Immature natural killer cell (primary cell): ENCODE measurements around the gene SYNJ2. TPM values are rescaled to one million over a fixed set of nuclear protein-coding genes. Genes with fewer than 3 reads are reported as not detected.

Experiments
- DNase-seq, 3 donors: peaks; one replicate each; pipeline ENCODE4 v3.0.0; 2022; ENCODE audit warnings: mixed read lengths in 1 of 3
- H3K27ac Mint-ChIP-seq, 6 donors: one replicate each; pipeline ENCODE4 v1.8.0; 2020; ENCODE audit warnings: mixed read lengths in 6 of 6, mild to moderate bottlenecking in 5 of 6, inconsistent platforms in 4 of 6, moderate library complexity in 3 of 6
- H3K27me3 Mint-ChIP-seq, 3 donors: one replicate each; pipeline ENCODE4 v1.8.0; 2020 to 2021; ENCODE audit warnings: low read depth in 3 of 3, mild to moderate bottlenecking in 3 of 3, mixed read lengths in 3 of 3, moderate library complexity in 3 of 3, inconsistent platforms in 1 of 3
- H3K36me3 Mint-ChIP-seq, 3 donors: one replicate each; pipeline ENCODE4 v1.8.0; 2020; ENCODE audit warnings: mixed read lengths in 3 of 3, inconsistent platforms in 2 of 3, mild to moderate bottlenecking in 2 of 3
- H3K4me1 Mint-ChIP-seq, 2 donors: one replicate each; pipeline ENCODE4 v1.8.0; 2020; ENCODE audit warnings: inconsistent platforms in 2 of 2, mild to moderate bottlenecking in 2 of 2, mixed read lengths in 2 of 2, moderate library complexity in 1 of 2
- H3K4me3 Mint-ChIP-seq, 5 donors: one replicate each; pipeline ENCODE4 v1.8.0; 2020; ENCODE audit warnings: mild to moderate bottlenecking in 5 of 5, mixed read lengths in 5 of 5, inconsistent platforms in 3 of 5, moderate library complexity in 3 of 5
- H3K9me3 Mint-ChIP-seq, 6 donors: one replicate each; pipeline ENCODE4 v1.8.0; 2020; ENCODE audit warnings: mild to moderate bottlenecking in 6 of 6, mixed read lengths in 6 of 6, inconsistent platforms in 4 of 6, moderate library complexity in 3 of 6
- polyA plus RNA-seq, 3 donors: library from polyadenylated mRNA; unstranded; fragments of 300-500 nt; fragmentation: Illumina TruSeq; gene quantifications; one replicate each; pipeline ENCODE4 v1.2.3, GENCODE V29; 2021

SYNJ2 gene
- polyA plus RNA-seq, 3 donors from 2014 or later, result 8.7 to 22.0 (median 12.5) TPM

DNA sequence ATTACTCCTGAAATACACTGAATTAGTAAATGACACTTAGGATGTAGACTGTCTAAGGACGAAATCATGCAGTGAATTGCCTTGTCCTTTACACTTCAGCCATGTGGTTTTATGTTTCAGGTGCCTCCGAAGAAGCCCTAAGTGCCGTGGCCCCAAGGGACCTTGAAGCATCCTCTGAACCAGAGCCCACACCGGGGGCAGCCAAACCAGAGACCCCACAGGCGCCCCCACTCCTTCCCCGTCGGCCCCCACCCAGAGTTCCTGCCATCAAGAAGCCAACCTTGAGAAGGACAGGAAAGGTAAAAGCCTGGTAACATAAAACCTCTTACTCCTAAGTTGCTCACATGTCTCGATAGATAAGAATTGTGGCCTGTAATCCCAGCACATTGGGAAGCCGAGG is 111.1 kb downstream of the SYNJ2 start:
- Mint-ChIP-seq H3K27ac (no peak overlapping the region), H3K36me3 (peaks cover 15 to 64% (median 45%) of the 10 kb centered on the region in 3 donors), H3K27me3 (peaks cover 0 to 1% (median 0%) of the 10 kb centered on the region in 3 donors), H3K4me1 (no peaks in the 10 kb centered on the region), H3K4me3 (no peak overlapping the region), H3K9me3 (peaks cover 0 to 1% (median 0%) of the 10 kb centered on the region in 6 donors)
- no peak for DNase-seq

- H3K27me3 Mint-ChIP-seq, result no peaks in the 10 kb centered on the region
- no peak overlapping the region for H3K4me3 Mint-ChIP-seq
- H3K4me1 Mint-ChIP-seq, result no peaks in the 10 kb centered on the region
- DNase-seq, result no peak
- peaks cover 0 to 1% (median 0%) of the 10 kb centered on the region in 6 donors for H3K9me3 Mint-ChIP-seq
- H3K36me3 Mint-ChIP-seq, result peaks cover 9 to 47% (median 31%) of the 10 kb centered on the region in 3 donors
- H3K27ac Mint-ChIP-seq, result no peak overlapping the region
Observed at GRCh38 chr6:158095031-158095430, 113.4 kb downstream of the SYNJ2 start.

GRCh38 chr6:158095671-158096070 is 114.0 kb downstream of the SYNJ2 start:
- no peaks in the 10 kb centered on the region for H3K4me1 Mint-ChIP-seq
- peaks cover 9 to 46% (median 29%) of the 10 kb centered on the region in 3 donors for H3K36me3 Mint-ChIP-seq
- no peak for DNase-seq
- no peak overlapping the region for H3K27ac Mint-ChIP-seq
- peaks cover 0 to 1% (median 0%) of the 10 kb centered on the region in 6 donors for H3K9me3 Mint-ChIP-seq
- H3K4me3 Mint-ChIP-seq, result no peak overlapping the region
- H3K27me3 Mint-ChIP-seq, result no peaks in the 10 kb centered on the region

- no peaks in the 10 kb centered on the region for H3K9me3 Mint-ChIP-seq
- no peaks in the 10 kb centered on the region for H3K27me3 Mint-ChIP-seq
- no peak overlapping the region for H3K27ac Mint-ChIP-seq
- DNase-seq, result no peak
- no peaks in the 10 kb centered on the region for H3K4me1 Mint-ChIP-seq
- peaks cover 0 to 11% (median 9%) of the 10 kb centered on the region in 3 donors for H3K36me3 Mint-ChIP-seq
- no peak overlapping the region for H3K4me3 Mint-ChIP-seq
Observed at GRCh38 chr6:158103228-158103627, 121.6 kb downstream of the SYNJ2 start.

DNA sequence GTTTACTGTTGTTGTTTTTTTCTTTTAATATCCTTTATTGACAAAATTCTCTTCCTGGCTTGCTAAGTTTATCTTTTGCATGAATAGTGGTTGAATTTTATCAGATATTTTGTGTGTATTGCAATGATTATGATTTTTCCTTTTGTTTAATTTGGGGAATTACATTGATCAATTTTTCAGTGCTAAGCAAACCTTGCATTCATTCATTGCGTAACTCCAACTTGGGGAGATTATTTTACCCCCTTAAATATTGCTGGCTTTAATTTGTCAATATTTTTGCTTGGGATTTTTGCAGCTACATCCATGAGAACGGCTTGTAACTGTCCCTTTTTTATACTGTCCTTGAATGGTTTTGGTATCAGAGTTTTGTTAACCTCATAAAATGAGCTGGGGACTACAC is 123.0 kb downstream of the SYNJ2 start:
- no peak for DNase-seq
- no peak overlapping the region for H3K27ac Mint-ChIP-seq
- no peak overlapping the region for H3K4me3 Mint-ChIP-seq

GRCh38 chr6:158109748-158110147 is 128.1 kb downstream of the SYNJ2 start:
- H3K27me3 Mint-ChIP-seq, result no peaks in the 10 kb centered on the region
- H3K4me3 Mint-ChIP-seq, result no peak overlapping the region
- no peaks in the 10 kb centered on the region for H3K9me3 Mint-ChIP-seq
- H3K4me1 Mint-ChIP-seq, result no peaks in the 10 kb centered on the region
- no peak overlapping the region for H3K27ac Mint-ChIP-seq
- no peak for DNase-seq
- peaks cover 18 to 31% (median 21%) of the 10 kb centered on the region in 3 donors for H3K36me3 Mint-ChIP-seq

More for the DNA sequence above, 123.0 kb downstream of the SYNJ2 start:
- peaks cover 5 to 19% (median 14%) of the 10 kb centered on the region in 3 donors for H3K36me3 Mint-ChIP-seq
- no peaks in the 10 kb centered on the region for H3K4me1 Mint-ChIP-seq
- no peaks in the 10 kb centered on the region for H3K9me3 Mint-ChIP-seq
- no peaks in the 10 kb centered on the region for H3K27me3 Mint-ChIP-seq

- H3K27ac Mint-ChIP-seq, result no peak overlapping the region
- no peaks in the 10 kb centered on the region for H3K4me1 Mint-ChIP-seq
- no peak overlapping the region for H3K4me3 Mint-ChIP-seq
- H3K36me3 Mint-ChIP-seq, result peaks cover 21 to 42% (median 25%) of the 10 kb centered on the region in 3 donors
- no peak for DNase-seq
- H3K9me3 Mint-ChIP-seq, result no peaks in the 10 kb centered on the region
- no peaks in the 10 kb centered on the region for H3K27me3 Mint-ChIP-seq
Observed at GRCh38 chr6:158110986-158111385, 129.3 kb downstream of the SYNJ2 start.

DNA sequence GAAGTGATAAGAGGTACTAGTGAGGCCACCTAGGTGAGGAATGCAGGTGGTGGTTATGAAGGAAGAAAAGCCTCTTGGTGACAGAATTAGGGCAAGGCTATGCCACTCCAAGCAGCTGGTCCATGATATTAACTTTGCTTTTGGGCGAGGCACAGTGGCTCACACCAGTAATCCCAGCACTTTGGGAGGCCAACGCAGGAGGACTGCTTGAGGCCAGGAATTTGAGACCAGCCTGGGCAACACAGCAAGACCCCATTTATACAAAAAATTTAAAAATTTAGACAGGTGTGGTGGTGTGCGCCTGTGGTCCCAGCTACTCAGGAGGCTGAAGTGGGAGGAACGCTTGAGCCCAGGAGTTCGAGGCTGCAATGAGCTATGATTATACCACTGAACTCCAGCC is 130.3 kb downstream of the SYNJ2 start:
- Mint-ChIP-seq H3K27ac (no peak overlapping the region), H3K4me1 (no peaks in the 10 kb centered on the region), H3K9me3 (no peaks in the 10 kb centered on the region), H3K27me3 (no peaks in the 10 kb centered on the region), H3K4me3 (no peak overlapping the region), H3K36me3 (peaks cover 21 to 46% (median 30%) of the 10 kb centered on the region in 3 donors)
- DNase-seq, result no peak

DNA sequence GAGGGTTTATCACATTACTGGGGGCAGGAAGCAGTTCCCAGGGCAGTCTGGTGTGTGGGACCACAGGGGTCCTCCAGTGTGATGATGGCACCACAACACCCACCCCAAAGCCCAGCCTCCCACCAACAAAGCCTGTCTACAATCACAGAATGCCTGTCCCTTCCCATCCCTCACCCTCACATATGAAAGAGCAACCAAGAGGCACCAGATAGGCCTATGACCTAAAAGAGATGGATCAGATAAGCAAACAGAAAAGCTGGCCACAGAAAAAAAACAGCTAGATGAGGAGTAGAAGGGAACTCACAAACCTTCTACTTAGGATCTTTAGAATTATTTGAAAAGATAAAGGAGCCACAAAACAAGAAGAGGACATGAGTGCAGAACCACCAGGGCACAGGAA is 132.1 kb downstream of the SYNJ2 start:
- H3K4me1 Mint-ChIP-seq, result no peaks in the 10 kb centered on the region
- DNase-seq, result no peak
- H3K4me3 Mint-ChIP-seq, result no peak overlapping the region
- H3K27ac Mint-ChIP-seq, result peak overlapping the region in 1 of 6 donors; percentile 15
- H3K9me3 Mint-ChIP-seq, result no peaks in the 10 kb centered on the region
- no peaks in the 10 kb centered on the region for H3K27me3 Mint-ChIP-seq
- peaks cover 33 to 58% (median 35%) of the 10 kb centered on the region in 3 donors for H3K36me3 Mint-ChIP-seq

GRCh38 chr6:158115102-158115501 is 133.4 kb downstream of the SYNJ2 start:
- no peaks in the 10 kb centered on the region for H3K9me3 Mint-ChIP-seq
- DNase-seq, result no peak
- H3K27me3 Mint-ChIP-seq, result no peaks in the 10 kb centered on the region
- H3K4me3 Mint-ChIP-seq, result no peak overlapping the region
- no peak overlapping the region for H3K27ac Mint-ChIP-seq
- no peaks in the 10 kb centered on the region for H3K4me1 Mint-ChIP-seq
- H3K36me3 Mint-ChIP-seq, result peaks cover 25 to 53% (median 27%) of the 10 kb centered on the region in 3 donors

DNA sequence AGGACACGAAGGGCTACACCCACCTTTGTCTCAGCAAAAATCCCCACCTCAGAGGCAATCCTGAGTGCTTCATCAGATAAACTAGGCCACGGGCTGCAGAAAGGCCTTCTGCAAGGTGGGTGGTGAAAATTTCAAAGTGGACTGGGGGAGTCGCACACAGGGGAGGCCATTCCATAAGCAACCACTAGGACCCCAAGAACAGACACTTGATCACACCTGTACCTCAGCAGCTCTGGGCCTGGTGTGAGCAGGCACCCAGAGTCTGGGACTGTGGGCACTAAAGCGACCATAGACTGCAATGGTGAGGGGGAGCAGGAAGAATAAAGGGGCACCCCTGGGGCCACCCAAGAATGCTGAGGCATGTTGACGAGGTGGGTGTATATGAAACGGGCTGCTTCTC is 133.8 kb downstream of the SYNJ2 start:
- H3K4me3 Mint-ChIP-seq, result no peak overlapping the region
- H3K9me3 Mint-ChIP-seq, result no peaks in the 10 kb centered on the region
- H3K27ac Mint-ChIP-seq, result no peak overlapping the region
- DNase-seq, result no peak
- H3K27me3 Mint-ChIP-seq, result no peaks in the 10 kb centered on the region
- peaks cover 25 to 57% (median 30%) of the 10 kb centered on the region in 3 donors for H3K36me3 Mint-ChIP-seq
- no peaks in the 10 kb centered on the region for H3K4me1 Mint-ChIP-seq

GRCh38 chr6:158118886-158119285 is 137.2 kb downstream of the SYNJ2 start:
- no peak for DNase-seq
- no peak overlapping the region for H3K27ac Mint-ChIP-seq
- no peaks in the 10 kb centered on the region for H3K4me1 Mint-ChIP-seq
- peaks cover 23 to 59% (median 32%) of the 10 kb centered on the region in 3 donors for H3K36me3 Mint-ChIP-seq
- no peaks in the 10 kb centered on the region for H3K27me3 Mint-ChIP-seq
- H3K9me3 Mint-ChIP-seq, result no peaks in the 10 kb centered on the region
- H3K4me3 Mint-ChIP-seq, result no peak overlapping the region

DNA sequence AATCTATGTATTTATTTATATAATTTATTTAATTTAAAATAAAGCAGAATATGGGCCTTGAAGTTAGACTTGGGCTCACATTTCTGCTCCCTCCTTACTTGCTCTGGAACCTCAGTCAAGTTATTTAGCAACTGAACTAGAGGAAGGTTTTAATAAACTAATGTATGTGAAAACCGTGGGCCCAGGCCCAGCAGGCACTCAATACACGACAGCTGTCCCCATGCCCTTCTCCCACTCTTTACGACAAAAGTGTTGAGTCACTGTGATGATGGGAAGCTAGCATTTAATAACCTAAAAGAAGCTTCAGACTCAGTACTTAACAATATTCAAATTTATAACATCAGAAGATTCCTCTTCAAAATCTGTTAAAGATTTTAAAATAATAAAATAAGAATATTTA is 139.7 kb downstream of the SYNJ2 start:
- no peaks in the 10 kb centered on the region for H3K4me1 Mint-ChIP-seq
- H3K27ac Mint-ChIP-seq, result no peak overlapping the region
- no peak overlapping the region for H3K4me3 Mint-ChIP-seq
- DNase-seq, result no peak
- H3K27me3 Mint-ChIP-seq, result peaks cover 0 to 2% (median 0%) of the 10 kb centered on the region in 3 donors
- H3K36me3 Mint-ChIP-seq, result peaks cover 30 to 49% (median 42%) of the 10 kb centered on the region in 3 donors
- H3K9me3 Mint-ChIP-seq, result no peaks in the 10 kb centered on the region

GRCh38 chr6:158122048-158122447 is 140.4 kb downstream of the SYNJ2 start:
- H3K27ac Mint-ChIP-seq, result no peak overlapping the region
- H3K27me3 Mint-ChIP-seq, result peaks cover 0 to 2% (median 0%) of the 10 kb centered on the region in 3 donors
- no peaks in the 10 kb centered on the region for H3K4me1 Mint-ChIP-seq
- H3K9me3 Mint-ChIP-seq, result no peaks in the 10 kb centered on the region
- H3K4me3 Mint-ChIP-seq, result no peak overlapping the region
- no peak for DNase-seq
- H3K36me3 Mint-ChIP-seq, result peaks cover 30 to 50% (median 40%) of the 10 kb centered on the region in 3 donors

DNA sequence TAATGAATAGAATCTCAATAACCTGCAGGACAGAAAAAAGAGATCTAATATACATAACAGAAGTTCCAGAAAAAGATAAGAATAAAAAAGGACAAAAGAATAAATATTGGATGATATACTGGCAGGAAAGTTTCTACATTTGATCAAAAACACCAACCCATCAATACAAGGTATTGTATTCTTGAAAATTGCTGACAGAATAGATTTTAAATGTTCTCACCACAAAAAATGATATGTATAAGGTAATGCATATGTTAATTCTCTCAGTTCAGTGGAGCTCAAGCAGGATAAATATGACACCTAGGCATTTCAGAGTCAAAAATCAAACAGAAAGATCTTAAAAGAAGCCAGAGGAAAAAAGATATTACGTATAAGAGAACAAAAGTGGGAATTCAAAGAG is 142.6 kb downstream of the SYNJ2 start:
- no peak for DNase-seq
- Mint-ChIP-seq H3K4me3 (no peak overlapping the region), H3K27ac (no peak overlapping the region), H3K4me1 (no peaks in the 10 kb centered on the region), H3K9me3 (no peaks in the 10 kb centered on the region), H3K27me3 (peaks cover 0 to 2% (median 0%) of the 10 kb centered on the region in 3 donors), H3K36me3 (peaks cover 18 to 41% (median 36%) of the 10 kb centered on the region in 3 donors)
